NCI-H1417 (cell line): ENCODE data around the gene CHAC1.

Experiments used
- DNase-seq, 3 experiments: peaks; one replicate each; lab custom pipeline; 2025; lab: John Stamatoyannopoulos, UW

Gene CHAC1

DNA sequence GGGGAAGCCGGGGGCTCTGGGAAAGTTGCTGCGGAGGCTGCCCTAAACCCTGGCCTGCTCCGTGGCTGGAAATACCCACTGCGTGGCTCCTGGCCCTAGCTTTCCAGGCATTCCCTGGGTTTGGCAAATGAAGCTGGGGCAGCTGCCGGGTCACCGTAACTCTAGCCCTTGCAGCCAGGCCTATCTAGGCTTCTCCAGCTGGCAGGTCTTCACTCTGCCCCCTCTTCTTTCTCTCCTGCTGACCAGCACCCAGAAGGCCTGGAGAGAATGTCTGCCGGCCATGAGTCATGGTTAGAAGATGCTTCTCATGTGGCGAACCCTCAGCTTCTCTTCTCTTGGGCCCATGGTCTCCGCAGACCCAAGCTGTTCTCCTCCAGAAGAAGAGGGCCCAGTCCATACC, 29.7 kb upstream of the CHAC1 start:
- no peak for DNase-seq

DNA sequence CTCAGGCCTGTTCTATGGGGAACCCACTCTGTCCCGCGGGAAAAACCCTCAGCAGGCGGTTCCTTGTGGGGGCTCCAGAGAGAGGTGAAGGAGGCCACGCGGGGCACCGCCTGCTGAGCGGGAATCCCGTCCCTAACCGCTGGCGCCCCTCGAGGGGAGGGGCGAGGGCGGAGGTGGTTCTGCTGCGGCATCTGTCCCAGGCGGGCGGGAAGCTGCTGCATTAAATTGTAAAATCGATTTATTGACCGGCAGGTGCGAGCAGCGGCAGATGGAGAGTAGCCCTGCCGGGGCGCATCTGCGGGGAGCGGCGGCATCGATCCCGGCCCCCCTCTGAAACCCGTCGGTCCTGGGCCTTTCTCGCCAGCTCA, 27.8 kb upstream of the CHAC1 start:
- DNase-seq, result peak in 2 of 3 experiments; percentile 49 to 70

DNA sequence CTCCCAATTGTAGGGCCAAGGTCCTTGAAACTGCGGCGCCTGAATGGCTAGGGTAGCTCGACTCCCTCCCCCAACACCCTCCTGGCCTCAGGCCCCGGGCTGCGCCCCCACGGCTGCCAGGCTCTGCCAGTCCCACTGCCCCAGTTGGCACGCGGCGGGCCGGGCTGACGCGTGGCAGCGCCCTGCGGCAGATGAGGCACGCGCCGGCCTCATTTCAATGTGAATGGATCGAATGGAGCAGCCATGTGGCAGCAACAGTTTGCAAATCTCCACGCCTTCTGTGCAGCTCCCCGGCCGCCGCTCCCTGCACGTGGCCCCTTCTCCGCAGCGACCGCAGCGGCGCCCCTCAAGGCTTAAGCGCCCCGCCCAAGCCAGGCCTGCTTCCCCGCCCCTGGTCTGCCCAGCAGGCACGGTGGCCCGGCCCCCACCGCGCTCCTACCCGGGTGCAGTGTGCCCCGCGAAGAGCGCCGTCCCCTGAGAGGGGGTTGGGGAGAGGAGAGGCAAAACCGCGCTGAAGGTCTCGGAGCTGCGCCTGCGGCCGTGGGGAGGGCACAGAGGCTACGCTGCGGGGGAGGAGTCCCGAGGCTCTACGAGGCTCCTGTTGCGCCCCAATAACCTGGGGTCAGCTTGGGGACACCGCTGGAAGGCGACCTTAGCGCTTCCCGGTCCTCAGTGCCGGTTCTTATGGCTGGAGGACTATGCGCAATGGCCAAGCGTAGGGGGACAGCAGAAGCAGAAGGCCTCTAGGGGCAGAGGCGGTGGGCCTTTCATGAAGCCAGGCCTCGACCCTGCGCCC, 27.2 kb upstream of the CHAC1 start:
- peak; percentile 49 to 71 (median 70) for DNase-seq

DNA sequence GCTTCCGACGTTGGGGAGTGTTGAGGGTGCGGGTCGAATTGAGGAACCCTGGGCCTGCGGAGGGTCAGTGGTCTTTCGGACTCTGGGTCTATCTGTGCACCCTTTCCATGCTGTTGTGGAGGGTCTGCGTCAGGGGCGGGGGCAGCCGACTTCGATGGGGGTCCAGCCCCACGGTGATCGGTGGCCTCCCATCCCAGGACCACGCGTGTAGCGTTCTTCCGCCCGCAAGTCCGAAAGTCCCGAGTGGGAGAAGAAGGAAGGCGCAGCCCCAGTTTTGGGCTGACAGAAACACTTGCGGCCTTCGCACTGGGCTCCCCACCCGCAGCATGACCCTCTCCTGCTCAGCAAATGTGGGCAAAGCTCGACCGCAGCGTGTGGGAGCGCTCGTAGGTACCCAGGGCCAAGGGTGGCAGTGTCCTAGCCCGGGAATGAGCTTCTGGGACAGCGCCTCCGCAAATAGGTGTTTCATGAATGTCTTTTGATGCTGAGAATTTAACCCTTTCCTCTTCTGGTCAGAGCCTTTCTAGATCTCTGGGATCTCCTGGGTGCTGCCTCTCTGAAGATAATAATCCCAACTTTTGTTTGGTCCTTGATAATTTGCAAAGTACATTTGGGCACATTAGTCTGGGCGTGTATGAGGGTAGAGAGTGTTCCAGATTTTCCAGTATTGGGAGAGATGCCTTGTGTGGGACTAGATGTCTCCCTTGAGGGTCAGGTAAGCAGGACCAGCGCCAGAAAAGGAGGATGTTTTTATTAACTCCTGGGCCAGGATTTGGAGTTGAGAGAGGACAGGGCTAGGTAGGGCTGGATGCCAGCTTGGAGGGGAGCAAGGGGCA, 26.4 kb upstream of the CHAC1 start:
- DNase-seq, result no peak

DNA sequence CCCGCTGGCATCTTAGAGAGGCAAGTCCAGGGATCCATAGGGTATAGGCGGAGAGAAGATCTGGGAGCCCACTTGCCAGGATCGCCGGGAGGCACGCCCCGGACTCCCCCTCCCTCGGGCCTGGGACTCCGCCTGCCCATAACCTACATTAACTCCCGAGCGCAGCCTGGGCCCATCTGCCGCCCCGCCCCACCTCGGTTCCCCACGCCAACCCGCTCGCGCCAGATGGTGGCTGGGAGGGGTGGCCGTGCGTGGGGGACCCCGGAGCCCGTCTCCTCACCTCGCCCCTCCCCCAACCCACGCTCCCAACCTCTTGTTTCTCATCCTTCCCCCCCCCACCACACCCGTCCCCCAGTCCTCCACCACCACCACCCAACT, 25.8 kb upstream of the CHAC1 start:
- DNase-seq, result peak; percentile 26 to 65 (median 43)

DNA sequence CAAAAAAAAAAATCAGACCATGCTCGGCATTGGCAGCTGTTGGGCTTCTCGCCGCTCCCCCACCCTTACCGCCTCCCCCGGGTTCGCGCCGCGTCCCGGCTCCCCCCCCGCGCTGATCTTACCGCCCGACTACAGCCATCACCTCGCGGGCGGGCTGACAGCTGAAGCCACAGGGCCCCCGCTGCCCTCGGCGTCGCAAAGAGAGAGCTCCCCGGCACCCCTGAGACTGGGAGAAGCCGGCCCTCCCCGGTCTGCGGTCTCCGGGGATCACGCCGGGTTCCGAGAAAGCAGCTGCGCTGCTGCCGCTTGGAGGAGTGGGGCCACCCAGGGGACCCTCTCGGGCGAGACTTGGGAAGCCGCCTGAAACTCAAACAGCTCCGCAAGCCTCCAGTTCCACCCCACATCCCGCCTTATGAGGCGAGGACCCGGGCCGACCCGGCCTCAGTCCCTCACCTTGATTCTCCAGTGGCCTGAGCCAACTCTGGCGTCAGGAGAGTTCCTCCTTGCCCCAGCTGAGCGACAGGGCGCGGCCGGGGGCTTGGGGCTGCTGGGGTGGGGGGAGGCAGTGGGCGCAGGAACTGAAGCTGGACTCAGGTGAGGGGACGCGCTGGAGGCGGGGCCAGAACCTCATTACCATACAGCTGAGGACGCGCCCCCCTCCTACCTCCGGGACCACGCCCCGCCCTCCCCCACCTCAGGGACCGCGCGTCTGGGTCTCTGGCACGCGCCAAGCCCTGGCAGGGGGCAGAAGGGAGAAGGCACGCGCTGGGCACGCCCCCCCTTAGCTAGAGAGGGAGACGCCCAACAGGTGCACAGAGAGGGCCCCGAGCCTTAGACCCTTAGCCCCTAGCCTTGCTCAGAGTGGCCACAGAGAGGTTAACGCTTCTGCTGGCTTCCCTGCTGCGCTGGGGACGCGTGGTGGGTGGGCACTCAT, 25.1 kb upstream of the CHAC1 start:
- DNase-seq, result peak; percentile 76 to 90 (median 83)

DNA sequence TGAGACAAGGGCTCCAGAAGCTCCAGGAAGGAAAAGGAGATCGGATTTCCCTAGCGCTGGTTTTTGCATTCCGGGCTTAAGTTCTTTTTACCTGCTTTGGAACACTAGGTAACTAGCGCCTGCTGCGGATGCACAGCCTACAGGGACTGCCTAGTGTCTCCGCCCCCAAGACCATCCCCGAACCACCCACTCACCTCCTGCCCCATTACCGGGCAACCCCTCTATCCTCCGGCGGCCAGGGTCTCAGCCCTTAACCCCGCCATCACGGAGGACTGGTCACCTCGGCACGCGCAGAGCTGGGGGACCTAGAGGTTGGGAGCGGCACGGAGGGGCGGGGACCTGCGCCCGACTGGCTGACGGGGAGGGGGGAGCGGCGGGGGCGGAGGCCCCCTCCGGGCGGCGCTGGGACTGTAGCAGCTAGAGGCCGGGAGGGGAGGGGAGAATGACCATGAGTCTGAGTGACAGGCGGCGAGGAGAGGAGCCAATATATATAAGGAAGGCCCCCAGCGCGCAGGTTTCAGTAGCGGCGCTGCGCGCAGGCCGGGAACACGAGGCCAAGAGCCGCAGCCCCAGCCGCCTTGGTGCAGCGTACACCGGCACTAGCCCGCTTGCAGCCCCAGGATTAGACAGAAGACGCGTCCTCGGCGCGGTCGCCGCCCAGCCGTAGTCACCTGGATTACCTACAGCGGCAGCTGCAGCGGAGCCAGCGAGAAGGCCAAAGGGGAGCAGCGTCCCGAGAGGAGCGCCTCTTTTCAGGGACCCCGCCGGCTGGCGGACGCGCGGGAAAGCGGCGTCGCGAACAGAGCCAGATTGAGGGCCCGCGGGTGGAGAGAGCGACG, 24.2 kb upstream of the CHAC1 start, which contains the start of gene DLL4:
DLL4 (plus strand) TSS at position 520 of the 839 bp plus-strand sequence. CDS start 329 bp downstream, outside the sequence.
- DNase-seq, result peak; percentile 78 to 91 (median 86)

DNA sequence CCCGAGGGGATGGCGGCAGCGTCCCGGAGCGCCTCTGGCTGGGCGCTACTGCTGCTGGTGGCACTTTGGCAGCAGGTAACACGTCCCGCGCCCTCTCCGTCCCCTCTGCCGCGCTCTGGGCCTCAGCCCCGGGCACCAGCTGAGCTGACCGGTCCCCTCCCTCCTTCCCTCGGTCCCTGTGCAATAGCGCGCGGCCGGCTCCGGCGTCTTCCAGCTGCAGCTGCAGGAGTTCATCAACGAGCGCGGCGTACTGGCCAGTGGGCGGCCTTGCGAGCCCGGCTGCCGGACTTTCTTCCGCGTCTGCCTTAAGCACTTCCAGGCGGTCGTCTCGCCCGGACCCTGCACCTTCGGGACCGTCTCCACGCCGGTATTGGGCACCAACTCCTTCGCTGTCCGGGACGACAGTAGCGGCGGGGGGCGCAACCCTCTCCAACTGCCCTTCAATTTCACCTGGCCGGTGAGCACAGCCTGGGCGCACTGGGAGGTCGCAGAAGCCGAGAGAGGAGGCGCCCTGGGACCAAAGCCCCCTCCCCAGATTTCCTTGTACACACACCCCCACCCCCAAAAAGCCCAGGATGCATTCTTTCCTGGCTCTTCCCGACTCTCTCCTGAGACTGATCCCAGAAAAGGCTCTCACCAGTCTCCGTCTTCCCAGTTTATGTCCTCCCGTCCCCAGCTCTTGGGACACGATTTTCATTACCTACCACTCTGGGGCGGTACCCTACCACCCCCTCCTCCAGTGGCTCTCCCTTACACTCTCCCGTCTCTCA, 23.4 kb upstream of the CHAC1 start:
- DNase-seq, result peak in 2 of 3 experiments; percentile 75 to 78

DNA sequence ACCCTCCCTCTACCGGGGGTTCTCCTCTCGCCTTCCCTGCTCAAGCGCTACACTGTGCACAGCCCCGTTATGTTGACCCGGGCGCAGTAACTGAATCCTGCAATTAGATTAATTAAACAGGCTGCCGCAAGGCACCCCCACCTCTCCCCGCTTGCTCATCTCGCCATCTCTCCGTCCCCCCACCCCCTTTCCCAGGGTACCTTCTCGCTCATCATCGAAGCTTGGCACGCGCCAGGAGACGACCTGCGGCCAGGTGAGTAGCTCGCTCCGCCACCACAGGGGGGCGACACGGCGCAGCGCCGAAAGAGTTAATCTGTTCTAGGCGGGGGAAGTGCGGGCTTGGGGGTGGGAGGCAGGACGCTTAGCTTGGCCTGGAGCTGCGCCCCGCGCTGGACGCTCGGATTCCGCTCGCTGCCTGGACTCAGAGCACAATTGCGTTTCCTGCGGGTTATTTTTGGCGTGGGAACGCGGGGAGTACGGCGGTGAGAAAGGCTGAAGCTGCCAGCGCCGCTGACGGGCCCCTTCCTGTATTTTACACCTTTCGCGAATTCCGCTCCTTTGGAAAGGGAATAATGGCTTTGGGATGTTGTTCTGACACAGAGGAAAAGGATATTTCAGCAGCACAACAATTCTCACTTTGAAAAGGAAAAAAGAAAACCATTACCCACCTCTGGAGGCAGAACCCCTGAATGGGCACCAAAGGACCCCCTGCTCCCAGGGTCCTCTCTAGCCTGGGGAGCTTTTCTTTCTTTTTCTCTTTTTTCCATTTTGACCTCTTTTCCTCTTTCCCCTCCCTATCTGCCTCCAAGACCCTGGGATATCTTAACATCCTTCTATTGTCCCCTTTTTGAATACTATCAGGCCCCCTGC, 22.6 kb upstream of the CHAC1 start:
- DNase-seq, result peak; percentile 43 to 80 (median 65)

DNA sequence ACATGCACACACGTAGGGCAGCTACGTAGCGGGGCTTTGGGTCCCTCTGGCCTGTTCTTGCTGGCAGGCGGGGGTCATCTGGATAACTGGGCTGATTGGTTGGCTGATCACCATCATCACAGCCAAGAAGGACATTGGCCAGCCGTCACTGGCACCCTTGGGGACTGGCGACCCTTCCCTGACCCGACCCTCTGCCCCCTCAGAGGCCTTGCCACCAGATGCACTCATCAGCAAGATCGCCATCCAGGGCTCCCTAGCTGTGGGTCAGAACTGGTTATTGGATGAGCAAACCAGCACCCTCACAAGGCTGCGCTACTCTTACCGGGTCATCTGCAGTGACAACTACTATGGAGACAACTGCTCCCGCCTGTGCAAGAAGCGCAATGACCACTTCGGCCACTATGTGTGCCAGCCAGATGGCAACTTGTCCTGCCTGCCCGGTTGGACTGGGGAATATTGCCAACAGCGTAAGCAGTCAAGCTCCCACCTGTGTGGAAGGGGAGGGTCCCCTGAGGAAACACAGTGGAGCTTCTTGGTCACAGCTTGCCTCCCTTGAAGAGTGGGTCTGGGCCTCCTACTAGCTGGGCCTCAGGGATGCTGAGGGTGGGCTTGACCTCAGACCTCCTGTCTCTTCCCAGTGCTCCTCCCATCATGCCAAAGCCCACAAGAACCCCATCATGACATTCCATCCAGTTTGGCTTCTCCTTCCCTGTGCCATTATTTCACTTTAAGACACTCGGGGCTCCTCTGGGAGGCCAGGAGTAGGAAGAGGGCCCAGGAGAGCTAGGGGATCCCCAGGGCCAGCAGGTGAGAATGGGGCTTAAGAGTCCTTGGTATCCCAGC, 21.8 kb upstream of the CHAC1 start:
- no peak for DNase-seq

DNA sequence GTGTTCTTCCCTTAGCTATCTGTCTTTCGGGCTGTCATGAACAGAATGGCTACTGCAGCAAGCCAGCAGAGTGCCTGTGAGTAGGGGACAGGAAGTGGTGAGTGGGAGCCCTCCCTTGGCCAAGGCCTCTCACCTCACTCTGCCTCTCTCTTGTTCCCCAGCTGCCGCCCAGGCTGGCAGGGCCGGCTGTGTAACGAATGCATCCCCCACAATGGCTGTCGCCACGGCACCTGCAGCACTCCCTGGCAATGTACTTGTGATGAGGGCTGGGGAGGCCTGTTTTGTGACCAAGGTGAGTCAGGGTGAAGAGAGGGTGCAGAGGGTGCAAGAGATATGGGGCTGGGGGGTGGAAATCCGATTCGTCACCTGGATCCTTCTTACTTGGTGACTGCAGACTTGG, 21.1 kb upstream of the CHAC1 start:
- peak; percentile 6 to 49 (median 17) for DNase-seq

DNA sequence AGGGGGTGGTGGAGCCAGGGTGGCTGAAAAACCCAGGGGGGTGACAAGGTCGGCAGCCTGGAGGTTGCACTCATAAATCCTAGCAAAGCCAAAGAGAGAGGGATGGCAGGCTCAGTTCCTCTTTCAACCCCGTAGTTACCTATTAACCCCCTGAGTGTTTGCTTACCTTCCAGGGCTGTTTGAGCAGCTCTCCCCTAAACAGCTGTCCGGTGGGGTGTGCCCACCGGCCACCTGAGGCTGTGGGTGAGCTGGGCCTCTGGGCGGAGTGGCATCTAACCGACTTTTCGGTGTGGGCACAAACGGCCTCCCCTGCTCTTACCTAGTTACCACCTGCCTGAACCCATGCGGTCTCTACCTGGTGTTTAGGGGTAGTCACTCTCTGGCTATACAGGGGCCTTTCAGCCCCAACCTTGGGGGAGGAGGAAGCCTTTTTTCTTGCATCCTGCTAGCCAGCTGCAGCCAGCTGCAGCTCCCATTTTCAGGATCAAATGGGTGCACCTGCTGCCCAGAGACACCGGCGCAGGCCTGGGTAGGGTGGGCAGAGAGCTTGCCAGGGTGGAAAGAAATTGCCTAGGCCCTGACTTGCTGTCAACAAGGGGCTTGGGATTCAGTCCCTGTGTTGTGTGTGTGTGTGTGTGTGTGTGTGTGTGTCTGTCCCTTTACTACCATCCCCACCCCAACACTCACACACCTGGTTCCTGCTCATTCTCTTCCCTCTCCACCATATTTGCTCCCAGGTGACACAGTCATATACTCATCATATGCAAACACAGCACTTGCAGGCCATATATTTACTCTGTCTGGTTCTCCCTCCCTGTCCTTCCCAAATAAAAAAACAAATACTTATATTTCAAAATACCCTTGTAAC, 20.4 kb upstream of the CHAC1 start:
- peak in 2 of 3 experiments; percentile 40 to 59 for DNase-seq

DNA sequence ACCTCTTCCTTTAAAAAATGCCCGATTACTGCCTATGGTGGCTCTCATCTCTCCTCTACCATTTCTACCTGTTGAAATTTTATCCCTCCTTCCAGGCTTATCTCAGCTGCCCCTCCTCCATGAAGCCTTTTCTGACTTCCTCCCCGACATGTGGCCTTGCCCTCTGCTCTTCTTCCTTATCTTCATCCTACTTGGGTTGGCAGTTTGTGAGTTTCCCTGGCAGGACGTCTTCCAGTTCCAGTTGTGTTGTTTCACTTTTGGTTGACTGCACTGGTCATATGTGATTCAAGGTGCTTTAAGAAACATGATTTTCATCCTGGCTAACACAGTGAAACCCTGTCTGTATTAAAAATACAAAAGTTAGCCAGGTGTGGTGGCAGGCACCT, 19.8 kb upstream of the CHAC1 start:
- DNase-seq, result no peak

DNA sequence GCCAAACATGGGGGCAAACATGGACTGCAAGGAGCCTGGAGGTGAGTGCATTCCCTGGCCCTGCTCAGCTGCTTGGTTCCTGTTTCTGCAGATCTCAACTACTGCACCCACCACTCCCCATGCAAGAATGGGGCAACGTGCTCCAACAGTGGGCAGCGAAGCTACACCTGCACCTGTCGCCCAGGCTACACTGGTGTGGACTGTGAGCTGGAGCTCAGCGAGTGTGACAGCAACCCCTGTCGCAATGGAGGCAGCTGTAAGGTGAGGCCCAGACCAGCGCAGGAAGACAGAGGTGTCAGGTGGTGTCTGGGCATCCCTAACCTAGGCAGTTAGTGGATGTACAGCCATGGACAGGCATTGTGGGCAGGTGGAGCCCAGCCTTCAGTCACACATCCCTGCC, 18.8 kb upstream of the CHAC1 start:
- no peak for DNase-seq

DNA sequence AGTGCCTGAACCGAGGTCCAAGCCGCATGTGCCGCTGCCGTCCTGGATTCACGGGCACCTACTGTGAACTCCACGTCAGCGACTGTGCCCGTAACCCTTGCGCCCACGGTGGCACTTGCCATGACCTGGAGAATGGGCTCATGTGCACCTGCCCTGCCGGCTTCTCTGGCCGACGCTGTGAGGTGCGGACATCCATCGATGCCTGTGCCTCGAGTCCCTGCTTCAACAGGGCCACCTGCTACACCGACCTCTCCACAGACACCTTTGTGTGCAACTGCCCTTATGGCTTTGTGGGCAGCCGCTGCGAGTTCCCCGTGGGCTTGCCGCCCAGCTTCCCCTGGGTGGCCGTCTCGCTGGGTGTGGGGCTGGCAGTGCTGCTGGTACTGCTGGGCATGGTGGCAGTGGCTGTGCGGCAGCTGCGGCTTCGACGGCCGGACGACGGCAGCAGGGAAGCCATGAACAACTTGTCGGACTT, 17.0 kb upstream of the CHAC1 start:
- DNase-seq, result no peak

DNA sequence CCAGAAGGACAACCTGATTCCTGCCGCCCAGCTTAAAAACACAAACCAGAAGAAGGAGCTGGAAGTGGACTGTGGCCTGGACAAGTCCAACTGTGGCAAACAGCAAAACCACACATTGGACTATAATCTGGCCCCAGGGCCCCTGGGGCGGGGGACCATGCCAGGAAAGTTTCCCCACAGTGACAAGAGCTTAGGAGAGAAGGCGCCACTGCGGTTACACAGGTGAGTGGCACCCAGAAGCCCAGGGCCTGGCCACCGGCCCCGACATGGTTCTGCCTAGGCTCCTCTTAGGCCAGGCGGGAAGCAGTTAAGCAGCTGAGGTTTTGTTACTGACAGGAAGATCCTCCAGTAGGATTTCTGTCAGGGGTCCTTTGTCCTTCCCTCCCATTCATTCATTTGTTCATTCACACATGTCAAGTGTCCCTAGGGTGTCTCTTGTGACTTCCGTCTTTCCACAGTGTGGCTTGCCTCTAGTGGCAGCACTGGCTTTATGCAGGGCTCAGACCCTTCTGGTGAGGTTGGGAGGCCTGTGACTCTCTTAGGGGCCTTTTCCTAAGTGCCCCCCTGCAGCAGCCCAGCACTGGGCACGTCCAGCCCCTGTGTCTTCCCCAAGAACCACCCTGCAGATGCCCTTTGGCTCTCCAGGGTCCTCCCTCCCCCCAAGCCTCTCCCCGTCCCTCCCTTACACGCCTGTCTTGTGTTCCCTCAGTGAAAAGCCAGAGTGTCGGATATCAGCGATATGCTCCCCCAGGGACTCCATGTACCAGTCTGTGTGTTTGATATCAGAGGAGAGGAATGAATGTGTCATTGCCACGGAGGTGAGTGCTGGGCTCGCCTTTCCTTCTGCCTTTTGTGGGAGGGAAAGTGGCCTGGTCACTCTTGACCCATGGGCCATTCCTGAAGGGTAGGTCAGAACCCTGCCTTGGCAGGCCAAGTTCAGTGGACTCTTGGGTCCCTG, 16.3 kb upstream of the CHAC1 start:
- DNase-seq, result peak in 1 of 3 experiments; percentile 66
